T-helper 9 cell (primary cell): ENCODE measurements around the gene P2RX3.
"Not testable (repeated sequence)": the region's sequence is repeated elsewhere in the genome, so short reads cannot be mapped to it uniquely, and the experiment has no call there.

Source experiments
- DNase-seq: peaks from one replicate; pipeline ENCODE4 v3.0.0-alpha.2; 2020

Gene P2RX3

GRCh38 chr11:57353852-57354251 lies 15.7 kb downstream of the P2RX3 start:
- no peak for DNase-seq

- no peak for DNase-seq
Measured at GRCh38 chr11:57354699-57355098, 16.5 kb downstream of the P2RX3 start.

- DNase-seq = no peak
Measured at GRCh38 chr11:57356268-57356667, 18.1 kb downstream of the P2RX3 start.

GRCh38 chr11:57357310-57357709 lies 19.2 kb downstream of the P2RX3 start:
- DNase-seq = no peak

- DNase-seq = no peak
Measured at GRCh38 chr11:57357856-57358255, 19.7 kb downstream of the P2RX3 start.

- no peak for DNase-seq
Measured at GRCh38 chr11:57358543-57358961, 20.4 kb downstream of the P2RX3 start.

GRCh38 chr11:57358991-57359390 lies 20.8 kb downstream of the P2RX3 start:
- DNase-seq = no peak

- DNase-seq = no peak
Measured at GRCh38 chr11:57359396-57359795, 21.2 kb downstream of the P2RX3 start.

- no peak for DNase-seq
Measured at GRCh38 chr11:57359896-57360690, 21.9 kb downstream of the P2RX3 start.

- no peak for DNase-seq
Measured at GRCh38 chr11:57360991-57361390, 22.8 kb downstream of the P2RX3 start.

GRCh38 chr11:57361420-57361819 lies 23.3 kb downstream of the P2RX3 start:
- not testable (repeated sequence) for DNase-seq

- DNase-seq = no peak
Measured at GRCh38 chr11:57361926-57362325, 23.8 kb downstream of the P2RX3 start.

GRCh38 chr11:57363131-57364080 lies 25.3 kb downstream of the P2RX3 start:
- DNase-seq = no peak

GRCh38 chr11:57364851-57365660 lies 26.9 kb downstream of the P2RX3 start:
- no peak for DNase-seq

GRCh38 chr11:57368106-57368844 lies 30.1 kb downstream of the P2RX3 start:
- no peak for DNase-seq

- no peak for DNase-seq
Measured at GRCh38 chr11:57368845-57369232, 30.7 kb downstream of the P2RX3 start.

- no peak for DNase-seq
Measured at GRCh38 chr11:57370251-57370650, 32.1 kb downstream of the P2RX3 start.

GRCh38 chr11:57370941-57371340 lies 32.8 kb downstream of the P2RX3 start:
- DNase-seq = no peak

- no peak for DNase-seq
Measured at GRCh38 chr11:57373146-57373545, 35.0 kb downstream of the P2RX3 start.

GRCh38 chr11:57374966-57375365 lies 36.8 kb downstream of the P2RX3 start:
- DNase-seq = no peak

- no peak for DNase-seq
Measured at GRCh38 chr11:57375490-57375889, 37.3 kb downstream of the P2RX3 start.
